Testis (tissue), 3 donors: ENCODE results near the gene NUDT15. TPM values are rescaled to one million over a fixed set of nuclear protein-coding genes. Genes with fewer than 3 reads are reported as not detected.
"Not testable (repeated sequence)": the region's sequence is repeated elsewhere in the genome, so short reads cannot be mapped to it uniquely, and the experiment has no call there.

Source experiments
- DNase-seq: peaks from one replicate; pipeline ENCODE4 v3.0.0-alpha.2; 2019
- H3K27ac ChIP-seq, 2 donors: fragments of 200-600 bp; sonication (generic); one replicate each; pipeline ENCODE4 v1.5.1; 2019
- H3K27me3 ChIP-seq: fragments of 200-600 bp; sonication (generic); one replicate; pipeline ENCODE4 v1.5.1; 2019
- H3K36me3 ChIP-seq: fragments of 200-600 bp; sonication (generic); one replicate; pipeline ENCODE4 v1.5.1; 2017; ENCODE audit warnings: low read depth; ENCODE audit errors: missing control alignments
- H3K4me1 ChIP-seq: fragments of 200-600 bp; sonication (generic); one replicate; pipeline ENCODE4 v1.5.1; 2019
- H3K4me3 ChIP-seq, 2 donors: fragments of 200-600 bp; sonication (generic); one replicate each; pipeline ENCODE4 v1.5.1; 2017 to 2019
- H3K9me3 ChIP-seq: fragments of 200-600 bp; sonication (generic); one replicate; pipeline ENCODE4 v1.5.1; 2017
- POLR2A ChIP-seq: fragments of 450-650 bp; IDR thresholded peaks from one replicate; pipeline ENCODE4 v1.6.1; 2017; ENCODE audit warnings: antibody characterized with exemption, mild to moderate bottlenecking, moderate library complexity
- WGBS, 2 donors: methylation state at CpG; one replicate each; pipeline ENCODE4 v1.1.5; 2018; 5-methylcytosine and 5-hydroxymethylcytosine counted together
- intact Hi-C: fragments of 100-400 bp; cut with DNase I; formaldehyde crosslinking; loops from one replicate; pipeline ENCODE4 v1.15.1; 2023; ENCODE audit warnings: low total_unique reads
- polyA plus RNA-seq: library from polyadenylated mRNA; stranded (reverse); fragments of 350-450 nt; fragmentation: Illumina TruSeq; extraction: RNeasy Lipid Tissue Mini Kit (QIAGEN cat#74804); gene quantifications from one replicate; pipeline ENCODE4 v1.2.3, GENCODE V29; 2014; ENCODE audit warnings: low read depth, low replicate concordance; ENCODE audit not compliant: insufficient read depth
- total RNA-seq, 2 donors: library from RNA; depleted of rRNA; stranded (reverse); fragments of >200 nt; gene quantifications; one replicate each; pipeline ENCODE4 v1.2.3, GENCODE V29; 2016
- TF ChIP-seq, protein P1 (sequence below), 3 experiments: fragments of 450-650 bp in 2 of 3; fragments of 200-600 bp in 1 of 3; sonication (generic) in 1 of 3; IDR thresholded peaks; one replicate each; pipeline ENCODE4 v1.5.1; 2016 to 2019; ENCODE audit warnings: antibody characterized with exemption in 3 of 3, mild to moderate bottlenecking in 2 of 3, moderate library complexity in 1 of 3

Gene NUDT15
- total and polyA plus RNA-seq, 3 donors from 2014 or later = 11.1 to 16.9 (median 12.3) TPM

- H3K9me3 ChIP-seq = no peaks in the 10 kb centered on the region
- intact Hi-C loops = no loop called here
- TF ChIP-seq, protein P1, sequence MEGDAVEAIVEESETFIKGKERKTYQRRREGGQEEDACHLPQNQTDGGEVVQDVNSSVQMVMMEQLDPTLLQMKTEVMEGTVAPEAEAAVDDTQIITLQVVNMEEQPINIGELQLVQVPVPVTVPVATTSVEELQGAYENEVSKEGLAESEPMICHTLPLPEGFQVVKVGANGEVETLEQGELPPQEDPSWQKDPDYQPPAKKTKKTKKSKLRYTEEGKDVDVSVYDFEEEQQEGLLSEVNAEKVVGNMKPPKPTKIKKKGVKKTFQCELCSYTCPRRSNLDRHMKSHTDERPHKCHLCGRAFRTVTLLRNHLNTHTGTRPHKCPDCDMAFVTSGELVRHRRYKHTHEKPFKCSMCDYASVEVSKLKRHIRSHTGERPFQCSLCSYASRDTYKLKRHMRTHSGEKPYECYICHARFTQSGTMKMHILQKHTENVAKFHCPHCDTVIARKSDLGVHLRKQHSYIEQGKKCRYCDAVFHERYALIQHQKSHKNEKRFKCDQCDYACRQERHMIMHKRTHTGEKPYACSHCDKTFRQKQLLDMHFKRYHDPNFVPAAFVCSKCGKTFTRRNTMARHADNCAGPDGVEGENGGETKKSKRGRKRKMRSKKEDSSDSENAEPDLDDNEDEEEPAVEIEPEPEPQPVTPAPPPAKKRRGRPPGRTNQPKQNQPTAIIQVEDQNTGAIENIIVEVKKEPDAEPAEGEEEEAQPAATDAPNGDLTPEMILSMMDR (IDR thresholded peaks at IDR 0.05) = no peak
- no peak for TF ChIP-seq POLR2A
- H3K4me1 ChIP-seq = no peaks in the 10 kb centered on the region
- no peak overlapping the region for H3K27ac ChIP-seq
- H3K4me3 ChIP-seq = no peak overlapping the region
- H3K27me3 ChIP-seq = no peaks in the 10 kb centered on the region
- DNase-seq = no peak
- H3K36me3 ChIP-seq = no peaks in the 10 kb centered on the region
- 81% methylated on average over 3 of the region's 3 CpGs for whole genome bisulfite sequencing, 2 donors
Observed at GRCh38 chr13:48050550-48050949, 13.0 kb downstream of the NUDT15 start.

DNA sequence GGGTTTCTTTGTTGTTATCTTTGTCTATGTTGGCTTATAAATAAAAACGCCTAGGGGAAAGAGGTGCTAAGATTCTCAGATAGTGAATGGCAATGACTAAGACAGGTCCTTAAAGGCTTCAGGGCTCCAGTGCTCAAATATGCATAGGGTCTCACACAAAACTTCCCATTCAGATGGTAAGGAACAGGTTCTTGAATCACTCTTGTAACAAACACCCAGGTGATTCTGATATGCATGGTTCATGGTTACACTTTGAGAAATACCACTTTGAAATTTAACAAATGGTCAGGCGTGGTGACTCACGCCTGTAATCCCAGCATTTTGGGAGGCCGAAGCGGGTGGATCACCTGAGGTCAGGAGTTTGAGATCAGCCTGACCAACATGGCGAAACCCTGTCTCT lies 17.1 kb downstream of the NUDT15 start:
- Histone ChIP-seq H3K9me3 (no peaks in the 10 kb centered on the region), H3K27me3 (no peaks in the 10 kb centered on the region), H3K4me3 (no peak overlapping the region), H3K27ac (no peak overlapping the region), H3K36me3 (no peaks in the 10 kb centered on the region), H3K4me1 (no peaks in the 10 kb centered on the region)
- TF ChIP-seq POLR2A = no peak
- TF ChIP-seq, protein P1 (IDR thresholded peaks at IDR 0.05) = no peak
- 93% methylated on average over 6 of the region's 6 CpGs for WGBS, 2 donors
- intact Hi-C loops = no loop called here
- no peak for DNase-seq

- no peak overlapping the region for H3K4me3 ChIP-seq
- H3K4me1 ChIP-seq = no peaks in the 10 kb centered on the region
- no peaks in the 10 kb centered on the region for H3K9me3 ChIP-seq
- 89 to 96% methylated on average over 5 of the region's 5 CpGs for WGBS, 2 donors
- H3K36me3 ChIP-seq = no peaks in the 10 kb centered on the region
- TF ChIP-seq, protein P1 (IDR thresholded peaks at IDR 0.05) = no peak
- intact Hi-C loops = no loop called here
- H3K27ac ChIP-seq = no peak overlapping the region
- no peaks in the 10 kb centered on the region for H3K27me3 ChIP-seq
- no peak for DNase-seq
Observed at GRCh38 chr13:48055712-48056111, 18.2 kb downstream of the NUDT15 start.

GRCh38 chr13:48058536-48058935 lies 21.0 kb downstream of the NUDT15 start:
- DNase-seq, H3K4me3 ChIP-seq, H3K36me3 ChIP-seq, intact Hi-C loops, H3K27me3 ChIP-seq, H3K27ac ChIP-seq, H3K4me1 ChIP-seq, H3K9me3 ChIP-seq: not testable (repeated sequence)
- WGBS, 2 donors = 83 to 91% methylated on average over 3 to 6 of the region's 6 CpGs

DNA sequence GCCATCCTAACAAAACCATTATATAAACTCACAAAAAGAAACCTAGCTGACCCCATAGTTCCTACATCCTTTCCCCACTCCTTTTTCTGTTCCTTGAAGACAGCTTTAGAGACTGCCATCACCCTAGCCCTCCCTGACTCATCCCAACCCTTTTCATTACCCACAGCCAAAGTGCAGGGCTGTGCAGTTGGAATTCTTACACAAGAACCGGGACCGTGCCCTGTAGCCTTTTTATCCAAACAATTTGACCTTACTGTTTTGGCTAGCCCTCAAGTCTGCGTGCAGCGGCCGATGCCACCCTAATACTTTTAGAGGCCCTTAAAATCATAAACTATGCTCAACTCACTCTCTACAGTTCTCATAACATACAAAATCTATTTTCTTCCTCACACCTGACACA lies 22.4 kb downstream of the NUDT15 start:
- DNase-seq, intact Hi-C loops, H3K36me3 ChIP-seq, H3K9me3 ChIP-seq, H3K27ac ChIP-seq, H3K4me3 ChIP-seq, H3K4me1 ChIP-seq, H3K27me3 ChIP-seq: not testable (repeated sequence)
- 55 to 62% methylated on average over 5 of the region's 5 CpGs for WGBS, 2 donors

DNA sequence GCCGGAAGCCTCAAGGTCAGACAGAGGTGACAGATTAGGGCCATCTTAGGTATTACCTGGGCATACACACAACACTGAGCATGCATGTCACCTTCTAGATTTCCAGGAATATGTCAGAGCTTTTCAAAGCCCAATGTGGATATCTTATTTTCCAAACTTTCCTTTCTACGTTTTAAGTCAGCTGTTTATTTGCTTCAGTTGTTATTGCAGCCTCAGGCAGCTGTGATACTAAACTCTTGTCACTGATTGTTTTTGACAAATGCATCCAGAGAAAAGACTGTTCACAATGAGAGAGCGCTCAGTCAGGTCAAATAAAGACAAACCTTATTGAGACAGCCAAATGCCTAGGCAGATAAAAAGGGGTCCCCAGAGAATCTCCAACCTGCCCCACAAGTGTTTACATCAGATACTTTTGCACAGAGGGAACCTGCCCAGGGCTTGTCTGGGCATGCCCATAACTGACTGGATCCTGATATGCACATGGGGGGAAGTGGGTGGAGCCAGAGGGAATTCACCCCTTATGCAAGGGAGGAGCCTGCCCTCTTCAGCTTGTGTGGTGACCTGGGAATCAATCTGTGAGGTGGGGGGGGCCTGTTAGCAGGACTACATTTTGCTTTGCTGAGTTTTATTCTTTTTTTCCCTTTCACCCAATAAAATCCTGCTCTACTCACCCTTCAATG lies 28.9 kb downstream of the NUDT15 start:
- H3K4me1 ChIP-seq = no peaks in the 10 kb centered on the region
- no peaks in the 10 kb centered on the region for H3K36me3 ChIP-seq
- intact Hi-C loops = no loop called here
- H3K27ac ChIP-seq = no peak overlapping the region
- TF ChIP-seq, protein P1 (IDR thresholded peaks at IDR 0.05) = no peak
- TF ChIP-seq POLR2A = no peak
- 95 to 96% methylated on average over 3 of the region's 3 CpGs for WGBS, 2 donors
- no peaks in the 10 kb centered on the region for H3K27me3 ChIP-seq
- DNase-seq = no peak
- no peak overlapping the region for H3K4me3 ChIP-seq
- H3K9me3 ChIP-seq = no peaks in the 10 kb centered on the region
